Chondrocyte (in vitro differentiated cells): ENCODE results near the gene ILKAP. TPM values are rescaled to one million over a fixed set of nuclear protein-coding genes. Genes with fewer than 3 reads are reported as not detected.
A peak's percentile ranks its signal among the peaks of the same experiment; 100 is the strongest.

Experiments used
- DNase-seq: peaks from one replicate; pipeline ENCODE4 v3.0.0; 2021; ENCODE audit warnings: mixed read lengths, low spot score
- H3K27ac Mint-ChIP-seq: one replicate; pipeline ENCODE4 v1.8.0; 2021; ENCODE audit warnings: mild to moderate bottlenecking, moderate library complexity, mixed read lengths; ENCODE audit not compliant: unreplicated experiment
- H3K27me3 Mint-ChIP-seq: 2 replicates; pipeline ENCODE4 v1.8.0; 2021; ENCODE audit warnings: low read depth, mixed read lengths
- H3K36me3 Mint-ChIP-seq: 2 replicates; pipeline ENCODE4 v1.8.0; 2021; ENCODE audit warnings: low read depth, mixed read lengths
- H3K4me1 Mint-ChIP-seq: 2 replicates; pipeline ENCODE4 v1.8.0; 2021; ENCODE audit warnings: low read depth, mild to moderate bottlenecking, mixed read lengths
- H3K4me3 Mint-ChIP-seq: one replicate; pipeline ENCODE4 v1.8.0; 2021; ENCODE audit warnings: mild to moderate bottlenecking, moderate library complexity, mixed read lengths; ENCODE audit not compliant: unreplicated experiment
- H3K9me3 Mint-ChIP-seq: 2 replicates; pipeline ENCODE4 v1.8.0; 2021; ENCODE audit warnings: low read depth, mixed read lengths
- total RNA-seq: library from RNA; stranded (reverse); gene quantifications from 3 replicates; pipeline ENCODE4 v1.2.1, GENCODE V29; 2021
- TF ChIP-seq, protein P1 (sequence below): fragments of 200-600 bp; sonication (generic); IDR thresholded peaks from 2 replicates; pipeline ENCODE4 v1.5.0; 2021; ENCODE audit warnings: antibody characterized with exemption, mild to moderate bottlenecking, moderate library complexity

Gene ILKAP
- total RNA-seq, 1 donor from 2014 or later = 24.9 TPM

DNA sequence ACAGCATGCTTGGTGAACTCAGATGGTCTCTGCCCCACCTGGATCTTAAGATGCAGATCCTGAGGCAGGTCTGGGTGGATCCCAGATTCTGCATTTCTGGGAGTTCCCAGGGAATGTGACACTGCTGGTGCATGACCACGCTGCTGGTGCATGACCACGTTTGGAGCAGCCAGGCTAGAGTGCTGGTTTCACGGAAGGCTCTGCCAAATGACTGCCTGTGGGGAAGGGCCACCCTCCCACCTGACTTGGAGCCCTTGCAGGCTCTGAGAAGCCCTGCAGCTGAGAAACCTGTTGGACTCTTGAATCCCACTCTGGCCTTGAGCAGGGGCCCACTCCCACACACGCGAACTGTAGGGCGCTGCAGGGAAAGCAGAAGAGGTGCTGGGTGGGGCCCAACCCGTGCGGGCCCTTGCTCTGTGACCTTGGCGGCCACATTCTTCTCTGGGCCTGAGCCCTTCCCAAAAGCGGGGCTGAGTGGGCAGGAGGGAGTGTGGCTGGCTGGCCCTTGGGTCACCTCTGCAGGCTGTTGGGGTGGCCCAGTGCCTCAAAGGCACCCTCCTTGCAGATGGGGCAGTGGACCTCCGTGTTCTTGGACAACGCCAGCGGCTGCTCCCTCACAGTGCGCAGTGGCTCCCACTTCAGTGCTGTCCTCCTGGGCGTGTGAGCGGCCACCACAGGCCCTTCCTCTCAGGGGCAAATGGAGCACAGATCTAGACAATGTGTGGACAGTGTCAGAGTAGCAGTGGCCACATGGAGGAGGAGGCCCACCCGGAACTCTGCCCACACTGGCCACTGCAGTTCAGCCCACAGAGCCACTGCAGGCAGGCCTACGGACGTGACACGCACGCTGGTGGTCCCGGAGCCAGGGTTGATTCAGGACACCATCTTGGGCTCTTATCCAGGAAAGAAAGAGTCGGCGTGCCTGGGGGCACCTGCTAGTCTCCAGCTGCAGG lies 36.8 kb downstream of the ILKAP start:
- Mint-ChIP-seq H3K4me1 (peaks cover 49% of the 10 kb centered on the region), H3K36me3 (peaks cover 8% of the 10 kb centered on the region), H3K9me3 (no peaks in the 10 kb centered on the region), H3K27me3 (no peaks in the 10 kb centered on the region), H3K4me3 (no peak overlapping the region), H3K27ac (peak overlapping the region; percentile 36)
- TF ChIP-seq, protein P1, sequence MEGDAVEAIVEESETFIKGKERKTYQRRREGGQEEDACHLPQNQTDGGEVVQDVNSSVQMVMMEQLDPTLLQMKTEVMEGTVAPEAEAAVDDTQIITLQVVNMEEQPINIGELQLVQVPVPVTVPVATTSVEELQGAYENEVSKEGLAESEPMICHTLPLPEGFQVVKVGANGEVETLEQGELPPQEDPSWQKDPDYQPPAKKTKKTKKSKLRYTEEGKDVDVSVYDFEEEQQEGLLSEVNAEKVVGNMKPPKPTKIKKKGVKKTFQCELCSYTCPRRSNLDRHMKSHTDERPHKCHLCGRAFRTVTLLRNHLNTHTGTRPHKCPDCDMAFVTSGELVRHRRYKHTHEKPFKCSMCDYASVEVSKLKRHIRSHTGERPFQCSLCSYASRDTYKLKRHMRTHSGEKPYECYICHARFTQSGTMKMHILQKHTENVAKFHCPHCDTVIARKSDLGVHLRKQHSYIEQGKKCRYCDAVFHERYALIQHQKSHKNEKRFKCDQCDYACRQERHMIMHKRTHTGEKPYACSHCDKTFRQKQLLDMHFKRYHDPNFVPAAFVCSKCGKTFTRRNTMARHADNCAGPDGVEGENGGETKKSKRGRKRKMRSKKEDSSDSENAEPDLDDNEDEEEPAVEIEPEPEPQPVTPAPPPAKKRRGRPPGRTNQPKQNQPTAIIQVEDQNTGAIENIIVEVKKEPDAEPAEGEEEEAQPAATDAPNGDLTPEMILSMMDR = no peak
- DNase-seq = peak; percentile 65

DNA sequence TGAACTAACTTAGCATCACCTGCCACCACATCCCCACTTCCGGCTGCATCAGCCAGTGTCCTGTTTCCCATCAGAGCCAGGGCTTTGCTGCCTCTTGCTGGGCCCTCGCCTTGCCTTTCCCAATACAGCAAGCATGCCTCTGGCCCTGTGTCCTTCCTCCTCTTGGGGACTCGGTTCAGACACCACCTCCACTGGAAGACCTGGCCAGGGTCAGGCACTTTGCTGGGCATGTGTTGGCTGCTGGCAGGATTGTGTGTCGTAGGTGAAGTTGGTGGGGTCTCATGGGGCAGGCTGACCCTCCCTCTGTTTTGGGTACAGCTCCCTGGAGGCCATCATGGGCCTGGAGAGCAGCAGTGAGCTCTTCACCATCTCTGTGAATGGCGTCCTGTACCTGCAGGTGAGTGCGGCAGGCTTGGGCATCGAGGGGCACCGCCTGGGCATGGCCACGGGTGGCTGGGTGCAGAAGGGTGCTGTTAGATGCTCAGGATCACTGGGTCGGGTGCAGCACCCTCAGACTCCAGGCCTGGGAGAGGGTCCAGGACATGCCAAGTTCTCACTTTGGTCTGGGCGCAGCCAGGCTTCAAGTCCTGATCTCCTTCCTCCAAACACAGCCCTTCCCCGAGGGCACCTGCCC lies 38.1 kb downstream of the ILKAP start:
- no peaks in the 10 kb centered on the region for H3K9me3 Mint-ChIP-seq
- peak; percentile 73 for DNase-seq
- TF ChIP-seq, protein P1 = no peak
- peak overlapping the region; percentile 42 for H3K4me3 Mint-ChIP-seq
- peaks cover 43% of the 10 kb centered on the region for H3K4me1 Mint-ChIP-seq
- H3K27ac Mint-ChIP-seq = peak overlapping the region; percentile 42
- H3K27me3 Mint-ChIP-seq = no peaks in the 10 kb centered on the region
- H3K36me3 Mint-ChIP-seq = peaks cover 5% of the 10 kb centered on the region

DNA sequence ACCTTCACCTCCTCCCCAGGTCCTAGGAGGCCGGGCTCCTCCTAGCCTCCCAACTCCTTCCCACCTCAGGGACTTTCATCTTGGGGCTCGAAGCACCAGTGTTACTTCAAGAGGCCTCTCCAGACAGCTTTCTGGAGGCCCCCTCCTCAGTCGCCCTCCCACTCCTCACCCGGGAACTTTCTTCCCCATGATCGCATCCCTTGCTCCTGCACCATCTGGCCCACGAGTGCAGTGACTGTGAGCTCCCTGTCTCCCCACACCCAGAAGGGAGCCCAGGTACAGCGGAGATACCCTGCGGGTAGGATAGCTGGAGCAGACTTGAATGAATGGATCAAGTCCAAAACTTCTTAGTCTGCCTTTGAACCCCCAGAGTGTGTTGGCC lies 38.6 kb downstream of the ILKAP start:
- peaks cover 2% of the 10 kb centered on the region for H3K36me3 Mint-ChIP-seq
- peak overlapping the region; percentile 42 for H3K4me3 Mint-ChIP-seq
- no peaks in the 10 kb centered on the region for H3K9me3 Mint-ChIP-seq
- H3K27me3 Mint-ChIP-seq = no peaks in the 10 kb centered on the region
- peak overlapping the region; percentile 42 for H3K27ac Mint-ChIP-seq
- peaks cover 38% of the 10 kb centered on the region for H3K4me1 Mint-ChIP-seq
- TF ChIP-seq, protein P1 = no peak
- DNase-seq = peak; percentile 72

DNA sequence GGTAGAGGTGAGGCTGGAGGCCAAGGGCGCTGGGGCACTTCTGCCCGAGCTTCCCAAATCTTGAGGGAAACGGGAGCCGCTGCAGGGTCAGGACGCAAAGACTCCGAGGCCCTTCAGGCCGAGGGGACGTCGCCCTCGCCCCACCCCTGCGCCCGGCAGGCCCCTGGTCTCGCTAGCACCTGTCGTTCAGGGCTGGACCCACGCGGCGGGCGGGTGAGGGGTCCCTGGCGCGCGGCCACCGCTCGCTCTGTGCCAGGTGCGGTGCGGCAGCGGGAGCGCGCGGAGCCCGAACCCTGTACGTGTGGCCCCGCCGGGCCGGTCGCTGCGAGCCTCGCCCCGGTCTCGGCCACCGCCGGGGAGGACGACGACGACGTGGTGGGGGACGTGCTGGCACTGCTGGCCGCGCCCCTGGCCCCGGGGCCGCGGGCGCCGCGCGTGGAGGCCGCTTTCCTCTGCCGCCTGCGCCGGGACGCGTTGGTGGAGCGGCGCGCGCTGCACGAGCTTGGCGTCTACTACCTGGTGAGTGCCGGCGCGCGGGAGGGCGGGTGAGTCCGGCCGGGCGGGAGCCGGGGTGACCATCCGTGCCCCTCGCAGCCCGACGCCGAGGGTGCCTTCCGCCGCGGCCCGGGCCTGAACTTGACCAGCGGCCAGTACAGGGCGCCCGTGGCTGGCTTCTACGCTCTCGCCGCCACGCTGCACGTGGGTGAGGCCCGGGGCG lies 39.9 kb downstream of the ILKAP start:
- peak overlapping the region; percentile 70 for H3K27ac Mint-ChIP-seq
- H3K4me1 Mint-ChIP-seq = peaks cover 31% of the 10 kb centered on the region
- peaks cover 2% of the 10 kb centered on the region for H3K36me3 Mint-ChIP-seq
- H3K9me3 Mint-ChIP-seq = no peaks in the 10 kb centered on the region
- peak; percentile 91 for DNase-seq
- no peaks in the 10 kb centered on the region for H3K27me3 Mint-ChIP-seq
- peak overlapping the region; percentile 49 for H3K4me3 Mint-ChIP-seq
- TF ChIP-seq, protein P1 = no peak
